Glomerular visceral epithelial cell (primary cell): Measurements from ENCODE around the gene HTR3B.
"Not testable (repeated sequence)": the region's sequence is repeated elsewhere in the genome, so short reads cannot be mapped to it uniquely, and the experiment has no call there.

ENCODE experiments used
- DNase-seq: peaks from one replicate; pipeline ENCODE4 v3.0.0-alpha.2; 2016; ENCODE audit errors: extremely low spot score

HTR3B gene

GRCh38 chr11:113904379-113905101 is at the start of gene HTR3B:
HTR3B (plus strand) TSS chr11:113904796; CDS start chr11:113904934, 138 bp downstream.
- no peak for DNase-seq

- DNase-seq: no peak
Observed at GRCh38 chr11:113855803-113856202, 48.8 kb upstream of the HTR3B start.

- no peak for DNase-seq
Observed at GRCh38 chr11:113856966-113857759, 47.4 kb upstream of the HTR3B start.

GRCh38 chr11:113859665-113860064 is 44.9 kb upstream of the HTR3B start:
- DNase-seq: no peak

GRCh38 chr11:113862435-113862834 is 42.2 kb upstream of the HTR3B start:
- no peak for DNase-seq

- no peak for DNase-seq
Observed at GRCh38 chr11:113864410-113864809, 40.2 kb upstream of the HTR3B start.

GRCh38 chr11:113865873-113866272 is 38.7 kb upstream of the HTR3B start:
- DNase-seq: no peak

GRCh38 chr11:113867843-113868503 is 36.6 kb upstream of the HTR3B start:
- no peak for DNase-seq

- no peak for DNase-seq
Observed at GRCh38 chr11:113871336-113871735, 33.3 kb upstream of the HTR3B start.

- peak; percentile 4 for DNase-seq
Observed at GRCh38 chr11:113873236-113873626, 31.4 kb upstream of the HTR3B start.

- DNase-seq: no peak
Observed at GRCh38 chr11:113874096-113874495, 30.5 kb upstream of the HTR3B start.

- DNase-seq: peak; percentile 12
Observed at GRCh38 chr11:113874581-113875233, 29.9 kb upstream of the HTR3B start.

- DNase-seq: peak; percentile 97
Observed at GRCh38 chr11:113875234-113876073, 29.1 kb upstream of the HTR3B start, which contains the start of gene USP28. USP28 (minus strand) TSS chr11:113875572; CDS start chr11:113875501, 71 bp downstream.

- DNase-seq: no peak
Observed at GRCh38 chr11:113876074-113876797, 28.4 kb upstream of the HTR3B start.

- no peak for DNase-seq
Observed at GRCh38 chr11:113876798-113877669, 27.6 kb upstream of the HTR3B start.

- no peak for DNase-seq
Observed at GRCh38 chr11:113877670-113878055, 26.9 kb upstream of the HTR3B start.

GRCh38 chr11:113879446-113879845 is 25.1 kb upstream of the HTR3B start:
- not testable (repeated sequence) for DNase-seq

- no peak for DNase-seq
Observed at GRCh38 chr11:113880971-113881370, 23.6 kb upstream of the HTR3B start.

- peak; percentile 26 for DNase-seq
Observed at GRCh38 chr11:113881856-113882255, 22.7 kb upstream of the HTR3B start.
